ENCODE data around the gene PPARGC1A. TPM values are rescaled to one million over a fixed set of nuclear protein-coding genes. Genes with fewer than 3 reads are reported as not detected.

Gene PPARGC1A
- polyA plus RNA-seq, 2 of the 4 experiments (the other 2 are of a cell fraction): 0.04 TPM

DNA sequence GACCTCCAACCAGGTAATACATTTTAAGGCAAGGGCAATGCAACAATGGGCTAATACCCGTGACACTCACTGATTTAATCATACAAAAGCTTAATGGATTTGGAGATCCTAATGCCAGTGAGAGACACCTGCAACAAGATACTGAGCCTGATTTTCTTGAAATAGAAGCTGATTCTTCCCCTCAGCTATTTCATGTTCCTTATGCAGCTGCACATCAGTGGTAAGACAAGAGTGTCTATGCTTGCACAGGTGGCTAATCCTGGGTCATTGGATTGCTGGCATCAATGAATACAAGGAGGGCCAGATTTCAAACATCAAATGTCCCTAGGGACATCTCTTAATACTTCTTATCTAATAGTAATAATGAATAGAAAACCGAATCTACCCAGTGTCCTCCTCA, 139.7 kb downstream of the PPARGC1A start:
- H3K4me2 ChIP-seq: no peak overlapping the region
- 5% methylated on average over 2 of the region's 2 CpGs for WGBS (ENCODE audit: missing lambda C conversion rate)
- H3K27ac ChIP-seq: no peak overlapping the region
- TF ChIP-seq NR3C1 (IDR thresholded peaks at IDR 0.05) (no peak), ELK1 (IDR thresholded peaks at IDR 0.05; ENCODE audit: low read depth, low read length) (no peak), E2F6 (IDR thresholded peaks at IDR 0.05; ENCODE audit: borderline replicate concordance, low read depth) (no peak), TP53 (CRISPR knock-in tag; IDR thresholded peaks at IDR 0.05) (no peak), EP300 (IDR thresholded peaks at IDR 0.05) (no peak), GATA3 (IDR thresholded peaks at IDR 0.05; ENCODE audit: borderline replicate concordance) (no peak), RARB (CRISPR knock-in tag; IDR thresholded peaks at IDR 0.05) (no peak), EHF (CRISPR knock-in tag; IDR thresholded peaks at IDR 0.05) (no peak), ESRRA (IDR thresholded peaks at IDR 0.05; ENCODE audit: borderline replicate concordance, low read length) (no peak), RFX5 (IDR thresholded peaks at IDR 0.05) (no peak), ZSCAN20 (CRISPR knock-in tag; IDR thresholded peaks at IDR 0.05) (no peak), EHMT2 (IDR thresholded peaks at IDR 0.05; ENCODE audit: low read depth) (no peak), JUN (IDR thresholded peaks at IDR 0.05) (no peak), MAFK (IDR thresholded peaks at IDR 0.05; ENCODE audit: partially characterized antibody) (no peak), CBX2 (IDR thresholded peaks at IDR 0.05; ENCODE audit: borderline replicate concordance, low read depth) (no peak), MYC (IDR thresholded peaks at IDR 0.05; ENCODE audit: borderline replicate concordance, low read length) (no peak), TFCP2L1 (CRISPR knock-in tag; IDR thresholded peaks at IDR 0.05) (no peak), CHD2 (IDR thresholded peaks at IDR 0.05; ENCODE audit: low read length, partially characterized antibody) (no peak)
- TF ChIP-seq, protein P1, sequence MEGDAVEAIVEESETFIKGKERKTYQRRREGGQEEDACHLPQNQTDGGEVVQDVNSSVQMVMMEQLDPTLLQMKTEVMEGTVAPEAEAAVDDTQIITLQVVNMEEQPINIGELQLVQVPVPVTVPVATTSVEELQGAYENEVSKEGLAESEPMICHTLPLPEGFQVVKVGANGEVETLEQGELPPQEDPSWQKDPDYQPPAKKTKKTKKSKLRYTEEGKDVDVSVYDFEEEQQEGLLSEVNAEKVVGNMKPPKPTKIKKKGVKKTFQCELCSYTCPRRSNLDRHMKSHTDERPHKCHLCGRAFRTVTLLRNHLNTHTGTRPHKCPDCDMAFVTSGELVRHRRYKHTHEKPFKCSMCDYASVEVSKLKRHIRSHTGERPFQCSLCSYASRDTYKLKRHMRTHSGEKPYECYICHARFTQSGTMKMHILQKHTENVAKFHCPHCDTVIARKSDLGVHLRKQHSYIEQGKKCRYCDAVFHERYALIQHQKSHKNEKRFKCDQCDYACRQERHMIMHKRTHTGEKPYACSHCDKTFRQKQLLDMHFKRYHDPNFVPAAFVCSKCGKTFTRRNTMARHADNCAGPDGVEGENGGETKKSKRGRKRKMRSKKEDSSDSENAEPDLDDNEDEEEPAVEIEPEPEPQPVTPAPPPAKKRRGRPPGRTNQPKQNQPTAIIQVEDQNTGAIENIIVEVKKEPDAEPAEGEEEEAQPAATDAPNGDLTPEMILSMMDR (IDR thresholded peaks at IDR 0.05): no peak
- no peaks in the 10 kb centered on the region for H3K9me3 ChIP-seq
- ATAC-seq (no peak), DNase-seq (ENCODE audit: low read depth in 1 of 2, low spot score in 1 of 2) (no peak), FAIRE-seq (no peak)
- CTCF ChIA-PET: no interaction called here
- POLR2A ChIA-PET: no interaction called here
- no peak overlapping the region for H3K4me3 ChIP-seq
- H3K4me1 ChIP-seq: no peaks in the 10 kb centered on the region

GRCh38 chr4:23747281-23747735, 142.5 kb downstream of the PPARGC1A start:
- POLR2A ChIA-PET: no interaction called here
- DNase-seq (ENCODE audit: low read depth in 1 of 2, low spot score in 1 of 2) (no peak), ATAC-seq (no peak), FAIRE-seq (no peak)
- WGBS (ENCODE audit: missing lambda C conversion rate): 7% methylated on average over 2 of the region's 2 CpGs
- Histone ChIP-seq H3K4me1 (no peaks in the 10 kb centered on the region), H3K4me2 (no peak overlapping the region), H3K4me3 (no peak overlapping the region), H3K27ac (no peak overlapping the region), H3K9me3 (no peaks in the 10 kb centered on the region)
- CTCF ChIA-PET: no interaction called here
- TF ChIP-seq BHLHE40 (IDR thresholded peaks at IDR 0.05; ENCODE audit: low read depth, low read length): no peak
- TF ChIP-seq FOSL2 (IDR thresholded peaks at IDR 0.05): no peak
- TF ChIP-seq FOSL2 (CRISPR knock-in tag; IDR thresholded peaks at IDR 0.05): no peak
- TF ChIP-seq CEBPB (IDR thresholded peaks at IDR 0.05): no peak
- no peak for TF ChIP-seq KDM1A (IDR thresholded peaks at IDR 0.05; ENCODE audit: low read depth)
- TF ChIP-seq POLR2AphosphoS2 (conservative IDR thresholded peaks at IDR 0.05; ENCODE audit: low read length): no peak
- TF ChIP-seq GATA3 (IDR thresholded peaks at IDR 0.05; ENCODE audit: borderline replicate concordance): no peak
- TF ChIP-seq RNF2 (IDR thresholded peaks at IDR 0.05; ENCODE audit: borderline replicate concordance, low read depth): no peak
- no peak for TF ChIP-seq JUN (IDR thresholded peaks at IDR 0.05)
- no peak for TF ChIP-seq HOXA7 (CRISPR knock-in tag; IDR thresholded peaks at IDR 0.05)
- TF ChIP-seq ZSCAN20 (CRISPR knock-in tag; IDR thresholded peaks at IDR 0.05): no peak
- TF ChIP-seq, protein P2, sequence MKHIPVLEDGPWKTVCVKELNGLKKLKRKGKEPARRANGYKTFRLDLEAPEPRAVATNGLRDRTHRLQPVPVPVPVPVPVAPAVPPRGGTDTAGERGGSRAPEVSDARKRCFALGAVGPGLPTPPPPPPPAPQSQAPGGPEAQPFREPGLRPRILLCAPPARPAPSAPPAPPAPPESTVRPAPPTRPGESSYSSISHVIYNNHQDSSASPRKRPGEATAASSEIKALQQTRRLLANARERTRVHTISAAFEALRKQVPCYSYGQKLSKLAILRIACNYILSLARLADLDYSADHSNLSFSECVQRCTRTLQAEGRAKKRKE (CRISPR knock-in tag; IDR thresholded peaks at IDR 0.05; ENCODE audit: low read depth): no peak
- no peak for TF ChIP-seq HDAC2 (IDR thresholded peaks at IDR 0.05)
- TF ChIP-seq TP53 (CRISPR knock-in tag; IDR thresholded peaks at IDR 0.05): no peak
- TF ChIP-seq RCOR1 (IDR thresholded peaks at IDR 0.05; ENCODE audit: low read depth, low read length): no peak
- TF ChIP-seq PHF8 (IDR thresholded peaks at IDR 0.05; ENCODE audit: borderline replicate concordance, low read depth): no peak
- TF ChIP-seq EHF (CRISPR knock-in tag; IDR thresholded peaks at IDR 0.05): no peak
- TF ChIP-seq MYC (IDR thresholded peaks at IDR 0.05; ENCODE audit: borderline replicate concordance, low read length): no peak
- TF ChIP-seq SREBF2 (IDR thresholded peaks at IDR 0.05): no peak
- no peak for TF ChIP-seq NPAS2 (CRISPR knock-in tag; IDR thresholded peaks at IDR 0.05; ENCODE audit: borderline replicate concordance)
- no peak for TF ChIP-seq EHMT2 (IDR thresholded peaks at IDR 0.05; ENCODE audit: low read depth)
